Heart left ventricle (tissue), 13 donors: ENCODE measurements around the gene PCED1B.

Source experiments
- POLR2A ChIP-seq, 2 donors: fragments of 450-650 bp; IDR thresholded peaks; one replicate each; pipeline ENCODE4 v1.6.1; 2017; ENCODE audit warnings: antibody characterized with exemption in 2 of 2, mild to moderate bottlenecking in 2 of 2, moderate library complexity in 2 of 2
- TF ChIP-seq, protein P1 (sequence below), 12 donors: fragments of 200-600 bp; sonication (generic) in 4 of 12; IDR thresholded peaks; one replicate each; pipeline versions ENCODE4 v1.5.0 to v1.8.0; 2018 to 2022; ENCODE audit warnings: antibody characterized with exemption in 12 of 12, mild to moderate bottlenecking in 5 of 12
- donor health status: ischemic (EF 13 %, LVEDD 7.1; RV severe dilation, severe dysfunction).
- donor health status: DM: no; HTN: yes; CAD: no.
- donor health status: DM: no; HTN: no; CAD: no.
- donor health status: ischemic (EF 25% LVEDD 6.9; RV normal size, moderate dysfunction).
- donor health status: ischemic (EF 25% LVEDD 5.7; RV mildly dilated, moderate dysfunction).
- donor health status: ischemic (EF 35%, LVEDD 5.7; RV mildly dilated, moderate dysfunction).
- donor health status: nonischemic (EF 11% LVEDD 7.7; RV severe dilation, severe dysfunction).
- donor health status: DM: yes; HTN: yes; CAD: no.
- donor health status: PGD.
- donor health status: ischemic (EF 29% LVEDD 5.4; RV normal size, mild dysfunction).
- donor health status: nonischemic (EF 23%, LVEDD 6.1; RV moderate dilation, normal function).

GRCh38 chr12:47206450-47207339 is 127.3 kb downstream of the PCED1B start:
- TF ChIP-seq, protein P1, sequence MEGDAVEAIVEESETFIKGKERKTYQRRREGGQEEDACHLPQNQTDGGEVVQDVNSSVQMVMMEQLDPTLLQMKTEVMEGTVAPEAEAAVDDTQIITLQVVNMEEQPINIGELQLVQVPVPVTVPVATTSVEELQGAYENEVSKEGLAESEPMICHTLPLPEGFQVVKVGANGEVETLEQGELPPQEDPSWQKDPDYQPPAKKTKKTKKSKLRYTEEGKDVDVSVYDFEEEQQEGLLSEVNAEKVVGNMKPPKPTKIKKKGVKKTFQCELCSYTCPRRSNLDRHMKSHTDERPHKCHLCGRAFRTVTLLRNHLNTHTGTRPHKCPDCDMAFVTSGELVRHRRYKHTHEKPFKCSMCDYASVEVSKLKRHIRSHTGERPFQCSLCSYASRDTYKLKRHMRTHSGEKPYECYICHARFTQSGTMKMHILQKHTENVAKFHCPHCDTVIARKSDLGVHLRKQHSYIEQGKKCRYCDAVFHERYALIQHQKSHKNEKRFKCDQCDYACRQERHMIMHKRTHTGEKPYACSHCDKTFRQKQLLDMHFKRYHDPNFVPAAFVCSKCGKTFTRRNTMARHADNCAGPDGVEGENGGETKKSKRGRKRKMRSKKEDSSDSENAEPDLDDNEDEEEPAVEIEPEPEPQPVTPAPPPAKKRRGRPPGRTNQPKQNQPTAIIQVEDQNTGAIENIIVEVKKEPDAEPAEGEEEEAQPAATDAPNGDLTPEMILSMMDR (IDR thresholded peaks at IDR 0.05): no peak
- no peak for TF ChIP-seq POLR2A (IDR thresholded peaks at IDR 0.05)
